SK-N-DZ (cell line): ENCODE data around the gene CRB2. TPM values are rescaled to one million over a fixed set of nuclear protein-coding genes. Genes with fewer than 3 reads are reported as not detected.

ENCODE experiments used
- DNase-seq: peaks from one replicate; pipeline ENCODE4 v3.0.0-alpha.2; 2015; ENCODE audit warnings: low spot score
- polyA plus RNA-seq, 2 experiments: library from polyadenylated mRNA; depleted of rRNA; stranded (reverse); fragments of >200 nt; gene quantifications; 2 replicates each; pipeline ENCODE4 v1.2.3, GENCODE V29; 2014

Gene CRB2
- 23.4 and 31.3 TPM in 2 replicates for polyA plus RNA-seq (2014; cell fraction: cytosol; rRNA removed)
- 34.3 and 41.4 TPM in 2 replicates for polyA plus RNA-seq (2014; cell fraction: nucleus; rRNA removed)

- DNase-seq, result peak; percentile 91
These were observed at the start of gene CRB2 for GRCh38 chr9:123355761-123356431. Gene CRB2, plus strand, starts transcription at chr9:123356197. Its CDS starts 64 bp downstream, at chr9:123356261.

- no peak for DNase-seq
These were observed 46.4 kb upstream of the CRB2 start for GRCh38 chr9:123309611-123310010.

DNA sequence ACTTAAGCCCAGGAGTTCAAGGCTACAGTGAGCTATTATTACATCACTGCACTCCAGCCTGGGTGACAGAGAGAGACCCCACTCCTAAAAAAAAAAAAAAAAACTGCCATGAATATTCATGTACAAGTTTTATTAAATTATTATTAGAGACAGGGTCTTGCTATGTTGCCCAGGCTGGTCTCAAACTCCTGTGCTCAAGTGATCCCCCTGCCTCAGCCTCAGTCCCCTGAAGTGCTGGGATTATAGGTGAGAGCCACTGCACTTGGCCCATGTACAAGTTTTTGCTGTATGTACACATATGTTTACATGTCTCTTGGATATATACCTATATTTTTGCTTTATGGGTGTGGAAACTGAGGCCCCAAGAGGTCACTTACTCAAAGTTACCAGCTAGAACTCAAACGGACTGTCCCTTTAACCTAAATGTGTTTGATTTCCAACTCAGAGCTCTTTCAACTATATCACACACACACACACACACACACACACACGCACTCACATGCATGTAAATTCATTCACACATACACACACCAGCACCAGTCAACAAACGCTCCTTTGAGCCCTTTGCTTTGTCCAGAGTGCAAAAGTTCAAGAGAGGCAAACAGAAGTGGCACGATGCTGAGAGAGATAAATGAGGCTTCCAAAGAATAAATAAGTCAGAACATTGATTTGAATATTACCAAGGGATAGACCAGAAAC lies 45.3 kb upstream of the CRB2 start:
- DNase-seq, result no peak

DNA sequence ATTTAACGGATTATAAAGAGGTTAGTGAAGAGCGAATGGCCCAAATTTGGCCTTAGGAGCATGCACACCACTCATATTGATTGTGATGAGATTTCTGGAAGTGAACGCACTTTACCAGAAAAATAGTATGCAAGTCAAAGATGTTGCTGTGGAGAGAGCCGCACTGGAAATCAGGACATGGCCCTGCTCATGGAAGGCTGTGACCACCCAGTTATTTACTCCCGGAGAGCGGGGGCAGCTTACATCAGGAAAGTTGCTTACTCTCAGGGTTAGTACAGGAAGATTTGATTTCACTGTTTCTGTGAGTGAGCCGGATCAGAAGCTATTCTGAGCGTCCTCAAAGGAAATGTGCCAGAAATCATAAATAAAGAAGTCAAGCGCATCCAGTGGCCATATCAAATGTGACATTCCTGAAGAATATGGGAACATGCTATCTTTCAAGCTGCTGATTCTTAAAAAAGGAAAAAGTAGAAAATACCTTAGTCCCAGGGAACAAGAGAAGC lies 44.7 kb upstream of the CRB2 start:
- DNase-seq, result no peak

DNA sequence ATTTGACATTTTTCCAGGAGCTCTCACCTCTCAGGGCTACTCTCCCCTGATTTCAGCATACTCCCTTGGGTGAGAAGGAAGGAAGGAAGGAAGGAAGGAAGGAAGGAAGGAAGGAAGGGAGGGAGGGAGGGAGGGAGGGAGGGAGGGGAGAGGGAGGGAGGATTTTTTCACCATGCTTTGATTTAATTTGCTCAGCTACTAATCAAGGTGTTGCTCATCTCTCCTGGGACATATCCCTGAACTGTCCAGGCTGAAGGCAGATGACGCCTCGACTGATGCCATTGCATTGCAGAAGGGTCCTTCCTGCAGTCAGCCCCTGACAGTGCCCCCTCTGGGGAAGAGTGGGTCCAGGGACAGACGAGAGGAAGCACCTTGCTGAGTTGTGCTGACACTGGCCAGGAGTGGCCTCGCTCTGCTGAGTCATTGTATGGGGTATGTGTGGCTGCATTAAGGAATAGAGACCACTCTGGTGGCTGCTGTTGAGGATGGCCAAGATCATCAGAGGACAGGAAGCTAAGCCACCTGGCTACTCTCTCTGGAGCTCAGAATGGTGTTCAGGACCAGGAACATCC lies 43.6 kb upstream of the CRB2 start:
- no peak for DNase-seq

- no peak for DNase-seq
These were observed 41.4 kb upstream of the CRB2 start for GRCh38 chr9:123314617-123315016.

DNA sequence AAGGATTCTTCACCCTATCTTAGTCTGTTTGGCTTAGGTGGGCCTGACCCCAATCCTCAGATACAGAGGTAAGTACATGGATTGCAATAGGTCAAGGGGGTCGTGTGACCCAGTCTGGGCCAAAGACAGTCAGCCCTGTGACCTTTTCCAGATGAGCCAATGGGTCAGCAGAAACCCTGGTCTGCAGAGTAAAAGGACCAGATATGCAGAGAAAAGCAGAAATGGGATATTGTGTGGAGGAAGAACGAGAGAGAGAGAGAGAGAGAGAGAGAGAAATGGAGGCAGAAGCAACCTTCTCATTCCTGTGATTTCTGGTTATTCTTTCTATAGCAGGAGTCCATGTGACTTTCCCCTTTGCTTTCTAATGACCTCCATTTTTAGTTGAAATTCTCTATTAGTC lies 40.4 kb upstream of the CRB2 start:
- DNase-seq, result no peak

DNA sequence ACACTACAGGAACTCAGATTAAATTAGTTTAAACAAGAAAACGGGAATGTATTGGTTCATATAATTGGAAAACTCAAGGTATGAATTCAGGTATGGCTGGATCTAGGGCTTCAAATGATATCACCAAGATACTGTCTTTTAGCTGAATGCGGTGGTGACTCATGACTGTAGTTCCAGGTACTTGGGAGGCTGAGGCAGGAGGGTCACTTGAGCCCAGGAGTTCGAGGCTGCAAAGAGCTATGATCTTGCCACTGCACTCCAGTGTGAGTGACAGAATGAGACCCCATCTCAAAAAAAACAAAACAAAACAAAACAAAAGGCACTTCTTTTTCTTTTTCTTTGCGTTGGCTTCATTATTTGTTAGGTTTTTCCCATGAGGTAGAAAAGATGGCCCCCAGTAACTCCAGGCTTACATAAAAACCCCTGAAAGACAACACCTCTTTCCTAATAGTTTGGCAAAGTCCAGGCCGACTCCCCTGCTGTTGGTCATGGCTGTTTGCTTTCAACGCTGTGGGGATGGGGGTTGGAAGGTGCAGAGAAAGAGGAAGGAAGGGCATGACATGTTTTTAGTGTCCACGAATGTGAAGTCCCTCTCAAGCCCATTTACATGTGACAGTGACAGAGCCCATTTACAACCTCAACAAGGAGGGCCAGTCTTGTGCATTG lies 39.8 kb upstream of the CRB2 start:
- no peak for DNase-seq

- DNase-seq, result no peak
These were observed 37.8 kb upstream of the CRB2 start for GRCh38 chr9:123318202-123318601.

DNA sequence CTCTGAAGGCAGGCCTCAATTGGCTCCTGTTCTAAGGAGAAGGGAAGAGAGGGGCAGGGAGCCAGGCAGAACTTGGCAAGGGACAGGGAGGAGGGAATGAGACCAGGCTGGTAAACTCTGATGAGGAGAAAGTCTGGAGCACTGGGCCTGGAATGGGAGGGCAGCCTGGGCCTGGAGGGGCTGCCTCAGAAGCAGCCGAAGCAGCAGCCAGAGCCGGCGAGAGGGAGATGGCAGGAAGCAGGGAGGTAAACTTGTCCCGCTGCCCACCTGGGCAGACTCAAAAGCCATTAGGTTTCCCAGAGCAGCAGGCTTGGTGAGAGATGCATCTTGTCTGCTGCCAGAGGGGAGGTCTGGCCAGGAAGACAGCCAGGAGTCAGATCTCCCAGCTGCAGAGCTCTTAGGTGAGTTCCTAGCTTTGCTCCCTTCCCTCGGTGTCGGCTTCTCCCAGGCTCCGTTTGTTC lies 37.0 kb upstream of the CRB2 start:
- no peak for DNase-seq

DNA sequence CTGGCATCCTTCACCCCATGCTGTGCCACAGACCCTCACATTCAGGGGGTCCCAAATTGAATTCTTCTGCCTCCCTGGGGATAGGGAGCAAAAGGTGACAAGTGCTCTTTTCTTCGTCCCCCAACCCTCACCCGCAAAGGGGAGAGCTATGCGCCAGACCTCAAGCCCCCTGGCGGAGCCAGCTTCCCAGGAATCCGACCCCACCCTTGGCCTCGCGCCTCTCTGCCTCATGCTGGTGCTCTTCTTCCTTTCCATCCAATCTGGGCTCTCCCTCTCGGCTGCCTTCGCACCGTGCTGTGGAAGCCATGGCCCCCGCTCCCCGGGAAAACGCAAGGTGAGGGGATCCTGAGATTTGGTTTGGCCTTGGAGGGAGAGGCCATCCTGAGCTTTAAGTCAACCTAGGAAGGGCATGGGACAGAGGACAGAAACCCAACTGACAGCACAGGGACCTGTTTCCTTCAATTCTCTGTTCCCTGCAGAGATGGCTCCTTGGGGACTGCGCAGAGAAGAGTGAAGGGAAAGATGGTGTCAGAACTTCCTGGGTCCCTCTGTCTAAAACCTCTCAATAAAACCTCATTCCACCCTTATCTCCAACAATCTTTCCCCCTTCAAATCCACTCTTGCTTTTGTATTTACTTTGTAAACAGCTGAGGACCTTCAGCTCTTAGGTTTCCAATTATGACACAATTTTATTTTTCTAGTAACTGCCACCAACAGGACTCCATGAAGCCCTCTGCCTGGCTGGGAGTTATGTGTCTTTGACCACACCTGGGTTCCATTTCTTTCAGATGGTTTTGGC lies 36.3 kb upstream of the CRB2 start:
- DNase-seq, result no peak

DNA sequence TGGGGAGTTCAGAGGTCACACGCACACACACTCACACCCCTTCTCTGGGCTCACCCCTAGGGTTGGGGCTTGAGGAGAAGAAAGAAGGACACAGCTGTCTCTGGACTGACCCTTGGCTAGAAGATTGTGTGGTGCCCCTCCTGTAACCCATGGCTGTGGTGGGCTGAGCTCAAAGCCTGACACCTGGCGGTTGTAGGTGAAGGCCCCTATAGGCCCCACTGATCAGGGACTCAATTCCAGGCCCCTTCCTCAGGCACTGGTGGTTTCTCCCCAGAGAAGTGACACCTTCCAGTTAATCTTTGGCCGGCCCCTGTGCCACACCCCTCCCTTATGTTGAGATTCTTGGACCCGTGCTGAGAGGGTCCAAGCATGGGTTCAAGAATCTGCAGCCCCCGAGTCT lies 35.2 kb upstream of the CRB2 start:
- no peak for DNase-seq

- no peak for DNase-seq
These were observed 34.3 kb upstream of the CRB2 start for GRCh38 chr9:123321616-123322272.

- no peak for DNase-seq
These were observed 33.5 kb upstream of the CRB2 start for GRCh38 chr9:123322273-123323195.

DNA sequence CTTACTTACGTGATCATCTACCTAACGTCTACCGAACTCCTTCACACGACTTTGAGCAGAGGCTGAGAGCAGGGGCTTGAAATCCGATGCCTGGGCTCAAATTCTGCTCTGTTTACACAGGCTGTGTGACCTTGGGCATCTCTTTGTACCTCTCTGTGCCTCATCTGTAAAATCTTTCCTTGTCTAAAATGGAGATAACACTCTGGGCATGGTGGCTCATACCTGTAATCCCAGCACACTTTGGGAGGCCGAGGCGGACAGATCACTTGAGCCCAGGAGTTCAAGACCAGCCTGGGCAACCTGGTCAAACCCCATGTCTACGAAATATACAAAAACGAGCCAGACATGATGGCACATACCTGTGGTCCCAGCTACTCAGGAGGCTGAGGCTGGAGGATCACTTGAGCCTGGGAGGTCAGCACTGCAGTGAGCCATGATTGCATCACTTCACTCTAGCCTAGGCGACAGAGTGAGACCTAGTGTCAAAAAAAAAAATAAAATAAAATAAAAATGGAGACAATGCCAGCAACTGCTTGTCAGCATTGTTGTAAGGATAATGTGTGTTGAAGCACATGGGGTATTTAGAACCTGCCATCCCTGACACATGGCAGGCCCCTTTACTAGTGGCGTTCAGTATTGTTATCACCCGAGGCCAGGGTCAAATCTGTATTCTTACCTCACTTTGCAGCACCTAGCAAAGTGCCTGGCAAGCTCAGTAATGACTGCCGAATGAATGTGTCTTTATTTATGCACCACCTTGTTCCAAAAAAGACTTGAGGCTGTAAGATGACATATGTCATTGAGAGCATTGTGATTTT lies 32.6 kb upstream of the CRB2 start:
- DNase-seq, result no peak

DNA sequence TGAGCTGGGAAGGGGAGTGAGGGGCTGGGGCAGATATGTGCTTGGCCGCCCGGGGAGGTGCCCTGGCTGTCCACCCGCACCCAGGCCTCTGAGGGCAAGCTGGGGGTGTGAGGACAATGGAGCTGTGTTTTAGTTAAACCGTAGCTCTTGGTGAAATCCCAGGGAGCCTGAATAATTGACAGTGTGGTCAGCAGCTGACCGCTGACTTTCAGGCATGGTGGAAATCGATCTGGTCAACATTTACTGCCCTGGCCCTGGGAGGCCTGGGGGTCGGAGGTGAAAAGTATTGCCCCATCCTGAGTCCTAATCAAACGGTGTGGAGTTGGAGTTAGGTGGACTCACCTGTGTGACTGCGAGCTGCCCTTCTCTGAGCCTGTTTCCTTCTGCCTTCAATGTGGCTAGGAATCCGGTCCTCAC lies 31.2 kb upstream of the CRB2 start:
- no peak for DNase-seq

DNA sequence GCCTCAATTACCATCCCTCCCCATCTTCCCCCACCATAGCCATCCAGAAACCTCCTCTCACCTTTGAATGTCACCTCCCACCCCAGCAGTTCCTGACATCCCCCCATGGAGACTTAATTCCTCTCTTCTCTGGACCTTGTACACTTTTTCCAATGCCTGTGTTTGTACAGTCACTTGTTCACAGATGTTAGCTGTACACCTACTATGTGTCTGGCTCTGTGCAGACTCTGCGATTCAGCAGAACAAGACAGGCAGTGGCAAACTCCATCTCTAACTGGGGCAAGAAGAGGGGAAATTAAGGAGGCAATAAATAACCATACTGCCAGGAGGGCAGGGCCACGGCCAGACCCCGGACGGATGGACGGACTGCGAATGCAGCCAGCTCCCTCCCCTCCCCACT lies 29.8 kb upstream of the CRB2 start:
- no peak for DNase-seq

GRCh38 chr9:123326662-123327093 lies 29.3 kb upstream of the CRB2 start:
- DNase-seq, result no peak

DNA sequence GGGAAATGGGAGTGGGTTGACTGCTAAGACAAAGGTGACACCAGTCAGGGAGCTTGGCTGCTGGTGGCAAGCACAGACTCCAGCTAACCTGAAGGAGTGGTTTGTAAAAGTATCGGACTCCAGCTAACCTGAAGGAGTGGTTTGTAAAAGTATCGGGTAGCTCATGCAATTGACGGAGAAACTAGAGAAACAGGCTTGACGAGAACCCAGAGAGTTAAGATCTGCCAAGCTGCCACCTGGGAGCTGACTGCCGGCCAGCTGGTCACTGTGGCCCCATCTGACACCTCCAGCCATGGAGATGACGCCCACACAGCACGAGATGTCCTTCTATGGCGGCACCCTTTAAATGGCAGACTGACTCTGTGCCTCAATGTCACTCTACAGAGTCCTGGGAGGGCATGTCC lies 28.3 kb upstream of the CRB2 start:
- DNase-seq, result no peak
